Body of pancreas (tissue), 4 donors: Measurements from ENCODE around the gene SCAF8. TPM values are rescaled to one million over a fixed set of nuclear protein-coding genes. Genes with fewer than 3 reads are reported as not detected.

Experiments
- ATAC-seq: fragments of 150-250 bp; one replicate; pipeline ENCODE4 v1.9.1; 2016
- DNase-seq, 4 donors: peaks; one replicate each; pipeline ENCODE4 v3.0.0-alpha.2; 2019
- H3K27ac ChIP-seq, 4 donors: fragments of 200-600 bp; sonication (generic); 1 replicate in 3 of 4; 2 replicates in 1 of 4; pipeline versions ENCODE4 v1.5.1 to v1.6.1; 2016 to 2019; ENCODE audit warnings: mild to moderate bottlenecking in 1 of 4, mixed read lengths in 1 of 4, moderate library complexity in 1 of 4
- H3K27me3 ChIP-seq, 2 donors: fragments of 200-600 bp; sonication (generic); one replicate each; pipeline ENCODE4 v1.6.0; 2016; ENCODE audit warnings: mild to moderate bottlenecking in 1 of 2
- H3K36me3 ChIP-seq, 2 donors: fragments of 200-600 bp; sonication (generic); replicated peaks in 1 of 2; 2 replicates each; pipeline ENCODE4 v1.5.1; 2016; ENCODE audit warnings: low read depth in 2 of 2; ENCODE audit not compliant: insufficient read depth in 1 of 2
- H3K4me1 ChIP-seq: fragments of 200-600 bp; sonication (generic); one replicate; pipeline ENCODE4 v1.6.0; 2016
- H3K4me3 ChIP-seq, 2 donors: fragments of 200-600 bp; sonication (generic); 1 replicate in 1 of 2; 2 replicates in 1 of 2; pipeline ENCODE4 v1.5.1; 2016 to 2019
- H3K9me3 ChIP-seq, 3 donors: fragments of 200-600 bp; sonication (generic); 1 replicate in 2 of 3; 2 replicates in 1 of 3; pipeline ENCODE4 v1.5.1; 2016
- CTCF ChIP-seq, 7 experiments: fragments of 450-650 bp in 4 of 7; fragments of 200-600 bp in 3 of 7; sonication (generic) in 3 of 7; IDR thresholded peaks; one replicate each; pipeline ENCODE4 v1.5.1; 2016 to 2019; ENCODE audit warnings: antibody characterized with exemption in 7 of 7
- POLR2A ChIP-seq, 3 donors: fragments of 450-650 bp; IDR thresholded peaks; one replicate each; pipeline ENCODE4 v1.6.1; 2016; ENCODE audit warnings: antibody characterized with exemption in 3 of 3, mild to moderate bottlenecking in 2 of 3
- WGBS, 2 donors: methylation state at CpG; one replicate each; pipeline ENCODE4 v1.1.5; 2017; 5-methylcytosine and 5-hydroxymethylcytosine counted together
- intact Hi-C: fragments of 100-400 bp; cut with DNase I; formaldehyde crosslinking; loops from one replicate; pipeline ENCODE4 v1.15.1; 2023
- total RNA-seq, 2 donors: library from RNA; depleted of rRNA; stranded (reverse); fragments of >200 nt; gene quantifications; one replicate each; pipeline ENCODE4 v1.1.0, GENCODE V29; 2016

The SCAF8 gene
- total RNA-seq, 2 donors from 2014 or later: 23.6 to 24.1 TPM

GRCh38 chr6:154757352-154758050 lies 24.3 kb downstream of the SCAF8 start:
- 46 to 58% methylated on average over 3 of the region's 3 CpGs for WGBS, 2 donors
- Histone ChIP-seq H3K9me3 (no peaks in the 10 kb centered on the region), H3K27ac (no peak overlapping the region), H3K4me3 (no peak overlapping the region), H3K4me1 (peaks cover 32% of the 10 kb centered on the region), H3K27me3 (no peaks in the 10 kb centered on the region), H3K36me3 (no peaks in the 10 kb centered on the region)
- intact Hi-C loops: no loop called here
- TF ChIP-seq CTCF (IDR thresholded peaks at IDR 0.05): no peak
- ATAC-seq (no peak), DNase-seq (no peak)

- DNase-seq: no peak
- H3K27me3 ChIP-seq: no peaks in the 10 kb centered on the region
- TF ChIP-seq POLR2A (IDR thresholded peaks at IDR 0.05) (no peak), CTCF (IDR thresholded peaks at IDR 0.05) (no peak)
- peaks cover 36% of the 10 kb centered on the region for H3K4me1 ChIP-seq
- no peaks in the 10 kb centered on the region for H3K9me3 ChIP-seq
- 77 to 83% methylated on average over 6 of the region's 6 CpGs for WGBS, 2 donors
- H3K36me3 ChIP-seq: no peaks in the 10 kb centered on the region
- no peak overlapping the region for H3K27ac ChIP-seq
- ATAC-seq: no peak
- no peak overlapping the region for H3K4me3 ChIP-seq
- intact Hi-C loops: no loop called here
Observed at GRCh38 chr6:154758125-154758524, 24.9 kb downstream of the SCAF8 start.

- TF ChIP-seq POLR2A (IDR thresholded peaks at IDR 0.05): no peak
- TF ChIP-seq CTCF (IDR thresholded peaks at IDR 0.05): no peak
- intact Hi-C loops: no loop called here
- ATAC-seq (no peak), DNase-seq (no peak)
- Histone ChIP-seq H3K4me3 (no peak overlapping the region), H3K36me3 (no peaks in the 10 kb centered on the region), H3K4me1 (peaks cover 51% of the 10 kb centered on the region), H3K27me3 (no peaks in the 10 kb centered on the region), H3K27ac (no peak overlapping the region), H3K9me3 (no peaks in the 10 kb centered on the region)
- WGBS, 2 donors: 95 to 100% methylated on average over 1 of the region's 1 CpG
Observed at GRCh38 chr6:154763650-154764049, 30.4 kb downstream of the SCAF8 start.

GRCh38 chr6:154765273-154765672 lies 32.1 kb downstream of the SCAF8 start:
- WGBS, 2 donors: 3 to 17% methylated on average over 1 of the region's 1 CpG
- no peak overlapping the region for H3K4me3 ChIP-seq
- no peak for TF ChIP-seq POLR2A (IDR thresholded peaks at IDR 0.05)
- TF ChIP-seq CTCF (IDR thresholded peaks at IDR 0.05): no peak
- intact Hi-C loops: no loop called here
- no peak overlapping the region for H3K27ac ChIP-seq
- no peak for ATAC-seq
- H3K9me3 ChIP-seq: no peaks in the 10 kb centered on the region
- peaks cover 47% of the 10 kb centered on the region for H3K4me1 ChIP-seq
- H3K27me3 ChIP-seq: no peaks in the 10 kb centered on the region
- no peak for DNase-seq
- no peaks in the 10 kb centered on the region for H3K36me3 ChIP-seq

GRCh38 chr6:154766288-154766687 lies 33.1 kb downstream of the SCAF8 start:
- Histone ChIP-seq H3K27me3 (no peaks in the 10 kb centered on the region), H3K4me3 (no peak overlapping the region), H3K27ac (no peak overlapping the region), H3K36me3 (no peaks in the 10 kb centered on the region), H3K4me1 (peaks cover 56% of the 10 kb centered on the region), H3K9me3 (no peaks in the 10 kb centered on the region)
- DNase-seq (no peak), ATAC-seq (no peak)
- intact Hi-C loops: no loop called here
- TF ChIP-seq CTCF (IDR thresholded peaks at IDR 0.05) (no peak), POLR2A (IDR thresholded peaks at IDR 0.05) (no peak)
- WGBS, 2 donors: 63 to 71% methylated on average over 3 of the region's 3 CpGs
